ENCODE measurements around the gene MYO3A. TPM values are rescaled to one million over a fixed set of nuclear protein-coding genes. Genes with fewer than 3 reads are reported as not detected.

Gene MYO3A
- total RNA-seq (2022) (0.14 TPM in 1 of 2 replicates, not detected in the other), Bru-seq, nascent RNA (percentile 14 among the genes with signal in this experiment), BruChase-seq, experiment 1, labeled RNA remaining after a 6-hour chase (percentile 7 among the genes with signal in this experiment), BruChase-seq, experiment 2, labeled RNA remaining after a 2-hour chase (percentile 12 among the genes with signal in this experiment)
- long read RNA-seq, partial matches to known transcripts, result 0 of 1 reads
- long read RNA-seq, other reads (novel, unspliced or antisense), result 0 of 1 reads

GRCh38 chr10:25933653-25934608 is at the start of gene MYO3A:
TSS of gene MYO3A (plus strand) at chr10:25934229. CDS start at chr10:25952111, 17,882 bp downstream.
- peak; percentile 3 for DNase-seq
- no peaks in the 10 kb centered on the region for H3K9me3 Mint-ChIP-seq (ENCODE audit: low read depth, unreplicated experiment)
- no TSS peak for BruUV-seq (replicated peaks)
- intact Hi-C loops (cut with micrococcal nuclease; ENCODE audit: unreplicated experiment), result loop anchor here (10.0 kb wide), 1 partner anchor 179 kb away; no protein-coding TSS in a partner anchor
- H3K36me3 Mint-ChIP-seq (ENCODE audit: insufficient read depth, unreplicated experiment), result peaks cover 8% of the 10 kb centered on the region
- no peak within 1 kb of the TSS for H3K27ac Mint-ChIP-seq (ENCODE audit: unreplicated experiment)
- CTCF ChIA-PET, result no interaction called here
- H3K4me3 Mint-ChIP-seq (ENCODE audit: low read depth, unreplicated experiment), result peak within 1 kb of the TSS; percentile 84
- peaks cover 38% of the 10 kb centered on the region for H3K27me3 Mint-ChIP-seq (ENCODE audit: unreplicated experiment)
- peaks cover 7% of the 10 kb centered on the region for H3K4me1 Mint-ChIP-seq (ENCODE audit: low read depth, unreplicated experiment)
- TF ChIP-seq, protein P1, sequence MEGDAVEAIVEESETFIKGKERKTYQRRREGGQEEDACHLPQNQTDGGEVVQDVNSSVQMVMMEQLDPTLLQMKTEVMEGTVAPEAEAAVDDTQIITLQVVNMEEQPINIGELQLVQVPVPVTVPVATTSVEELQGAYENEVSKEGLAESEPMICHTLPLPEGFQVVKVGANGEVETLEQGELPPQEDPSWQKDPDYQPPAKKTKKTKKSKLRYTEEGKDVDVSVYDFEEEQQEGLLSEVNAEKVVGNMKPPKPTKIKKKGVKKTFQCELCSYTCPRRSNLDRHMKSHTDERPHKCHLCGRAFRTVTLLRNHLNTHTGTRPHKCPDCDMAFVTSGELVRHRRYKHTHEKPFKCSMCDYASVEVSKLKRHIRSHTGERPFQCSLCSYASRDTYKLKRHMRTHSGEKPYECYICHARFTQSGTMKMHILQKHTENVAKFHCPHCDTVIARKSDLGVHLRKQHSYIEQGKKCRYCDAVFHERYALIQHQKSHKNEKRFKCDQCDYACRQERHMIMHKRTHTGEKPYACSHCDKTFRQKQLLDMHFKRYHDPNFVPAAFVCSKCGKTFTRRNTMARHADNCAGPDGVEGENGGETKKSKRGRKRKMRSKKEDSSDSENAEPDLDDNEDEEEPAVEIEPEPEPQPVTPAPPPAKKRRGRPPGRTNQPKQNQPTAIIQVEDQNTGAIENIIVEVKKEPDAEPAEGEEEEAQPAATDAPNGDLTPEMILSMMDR (IDR thresholded peaks at IDR 0.05; ENCODE audit: unreplicated experiment), result no peak

- no TSS peak for BruUV-seq (replicated peaks)
- no peak for DNase-seq
- intact Hi-C loops (cut with micrococcal nuclease; ENCODE audit: unreplicated experiment), result no loop called here
These were observed 45.4 kb upstream of the MYO3A start for GRCh38 chr10:25888627-25889026.

GRCh38 chr10:25890995-25891394 is 43.0 kb upstream of the MYO3A start:
- CTCF ChIA-PET, result no interaction called here
- no peaks in the 10 kb centered on the region for H3K9me3 Mint-ChIP-seq (ENCODE audit: low read depth, unreplicated experiment)
- peaks cover 64% of the 10 kb centered on the region for H3K27me3 Mint-ChIP-seq (ENCODE audit: unreplicated experiment)
- no peaks in the 10 kb centered on the region for H3K36me3 Mint-ChIP-seq (ENCODE audit: insufficient read depth, unreplicated experiment)
- no peaks in the 10 kb centered on the region for H3K4me1 Mint-ChIP-seq (ENCODE audit: low read depth, unreplicated experiment)
- no peak overlapping the region for H3K4me3 Mint-ChIP-seq (ENCODE audit: low read depth, unreplicated experiment)
- intact Hi-C loops (cut with micrococcal nuclease; ENCODE audit: unreplicated experiment), result no loop called here
- TF ChIP-seq, protein P1 (IDR thresholded peaks at IDR 0.05; ENCODE audit: unreplicated experiment), result no peak
- no peak for DNase-seq
- BruUV-seq (replicated peaks), result no TSS peak
- no peak overlapping the region for H3K27ac Mint-ChIP-seq (ENCODE audit: unreplicated experiment)

More at GRCh38 chr10:25888627-25889026, 45.4 kb upstream of the MYO3A start:
- peaks cover 63% of the 10 kb centered on the region for H3K27me3 Mint-ChIP-seq (ENCODE audit: unreplicated experiment)
- CTCF ChIA-PET, result no interaction called here
- no peak overlapping the region for H3K4me3 Mint-ChIP-seq (ENCODE audit: low read depth, unreplicated experiment)
- H3K4me1 Mint-ChIP-seq (ENCODE audit: low read depth, unreplicated experiment), result no peaks in the 10 kb centered on the region
- TF ChIP-seq, protein P1 (IDR thresholded peaks at IDR 0.05; ENCODE audit: unreplicated experiment), result no peak
- no peaks in the 10 kb centered on the region for H3K9me3 Mint-ChIP-seq (ENCODE audit: low read depth, unreplicated experiment)
- no peak overlapping the region for H3K27ac Mint-ChIP-seq (ENCODE audit: unreplicated experiment)
- H3K36me3 Mint-ChIP-seq (ENCODE audit: insufficient read depth, unreplicated experiment), result no peaks in the 10 kb centered on the region

DNA sequence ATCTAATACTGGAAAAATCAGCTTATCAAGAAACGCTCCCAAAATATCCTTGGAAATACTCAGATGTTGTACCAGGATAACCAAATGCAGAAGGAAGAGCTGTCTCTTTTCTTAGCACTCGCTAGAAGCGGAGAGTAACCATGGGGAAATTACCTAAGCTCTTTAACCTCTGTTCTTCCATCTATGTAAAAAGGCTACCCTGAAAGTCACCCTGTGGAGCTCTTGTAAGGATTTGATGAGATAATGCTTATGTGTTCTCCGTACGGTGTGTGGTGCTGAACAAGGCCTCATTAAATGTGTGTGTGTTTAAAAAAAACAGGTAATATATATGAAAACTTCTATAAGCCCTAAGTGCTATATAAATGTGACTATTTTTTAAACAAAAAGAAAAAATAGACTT is 38.2 kb upstream of the MYO3A start:
- CTCF ChIA-PET, result no interaction called here
- DNase-seq, result no peak
- intact Hi-C loops (cut with micrococcal nuclease; ENCODE audit: unreplicated experiment), result no loop called here
- H3K36me3 Mint-ChIP-seq (ENCODE audit: insufficient read depth, unreplicated experiment), result no peaks in the 10 kb centered on the region
- no TSS peak for BruUV-seq (replicated peaks)
- no peak overlapping the region for H3K27ac Mint-ChIP-seq (ENCODE audit: unreplicated experiment)
- no peaks in the 10 kb centered on the region for H3K9me3 Mint-ChIP-seq (ENCODE audit: low read depth, unreplicated experiment)
- H3K4me3 Mint-ChIP-seq (ENCODE audit: low read depth, unreplicated experiment), result no peak overlapping the region
- H3K27me3 Mint-ChIP-seq (ENCODE audit: unreplicated experiment), result peaks cover 52% of the 10 kb centered on the region
- TF ChIP-seq, protein P1 (IDR thresholded peaks at IDR 0.05; ENCODE audit: unreplicated experiment), result no peak
- no peaks in the 10 kb centered on the region for H3K4me1 Mint-ChIP-seq (ENCODE audit: low read depth, unreplicated experiment)

Measured in Calu3 (cell line).